ENCODE results near the gene WNT3.

DNA sequence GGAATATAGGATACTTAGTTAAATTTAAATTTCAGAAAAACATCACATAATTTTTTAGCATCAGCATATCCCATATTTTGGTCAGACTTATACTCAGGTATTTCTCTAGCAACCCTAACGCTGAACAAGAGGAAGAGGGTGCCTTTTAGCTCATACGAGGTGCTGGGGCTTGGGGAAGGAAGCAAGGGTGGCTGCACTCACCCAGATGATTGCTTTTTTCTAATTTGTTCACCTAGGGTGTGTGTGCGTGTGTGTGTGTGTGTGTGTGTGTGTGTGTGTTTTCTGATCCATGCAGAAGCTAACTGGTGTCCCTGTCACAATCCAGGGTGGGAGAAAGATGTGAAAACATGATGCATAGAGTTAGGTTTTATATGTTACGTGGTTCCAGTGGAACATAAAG is 81.2 kb downstream of the WNT3 start:
- TF ChIP-seq, protein P1, sequence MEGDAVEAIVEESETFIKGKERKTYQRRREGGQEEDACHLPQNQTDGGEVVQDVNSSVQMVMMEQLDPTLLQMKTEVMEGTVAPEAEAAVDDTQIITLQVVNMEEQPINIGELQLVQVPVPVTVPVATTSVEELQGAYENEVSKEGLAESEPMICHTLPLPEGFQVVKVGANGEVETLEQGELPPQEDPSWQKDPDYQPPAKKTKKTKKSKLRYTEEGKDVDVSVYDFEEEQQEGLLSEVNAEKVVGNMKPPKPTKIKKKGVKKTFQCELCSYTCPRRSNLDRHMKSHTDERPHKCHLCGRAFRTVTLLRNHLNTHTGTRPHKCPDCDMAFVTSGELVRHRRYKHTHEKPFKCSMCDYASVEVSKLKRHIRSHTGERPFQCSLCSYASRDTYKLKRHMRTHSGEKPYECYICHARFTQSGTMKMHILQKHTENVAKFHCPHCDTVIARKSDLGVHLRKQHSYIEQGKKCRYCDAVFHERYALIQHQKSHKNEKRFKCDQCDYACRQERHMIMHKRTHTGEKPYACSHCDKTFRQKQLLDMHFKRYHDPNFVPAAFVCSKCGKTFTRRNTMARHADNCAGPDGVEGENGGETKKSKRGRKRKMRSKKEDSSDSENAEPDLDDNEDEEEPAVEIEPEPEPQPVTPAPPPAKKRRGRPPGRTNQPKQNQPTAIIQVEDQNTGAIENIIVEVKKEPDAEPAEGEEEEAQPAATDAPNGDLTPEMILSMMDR (IDR thresholded peaks at IDR 0.05): no peak
- TF ChIP-seq POLR2A (IDR thresholded peaks at IDR 0.05): no peak

Data from uterus (tissue), 2 donors.